Gastrocnemius medialis (tissue), 4 donors: Measurements from ENCODE around the gene RAB17.

Source experiments
- POLR2A ChIP-seq, 2 donors: fragments of 450-650 bp; IDR thresholded peaks; one replicate each; pipeline ENCODE4 v1.6.1; 2017; ENCODE audit warnings: antibody characterized with exemption in 2 of 2, mild to moderate bottlenecking in 2 of 2, moderate library complexity in 2 of 2
- TF ChIP-seq, protein P1 (sequence below), 5 experiments: fragments of 450-650 bp in 3 of 5; fragments of 200-600 bp in 2 of 5; sonication (generic) in 2 of 5; IDR thresholded peaks in 4 of 5; conservative IDR thresholded peaks in 1 of 5; 1 replicate in 4 of 5; 2 replicates in 1 of 5; pipeline ENCODE4 v1.5.1; 2016 to 2019; ENCODE audit warnings: antibody characterized with exemption in 5 of 5, mild to moderate bottlenecking in 3 of 5, moderate library complexity in 3 of 5

DNA sequence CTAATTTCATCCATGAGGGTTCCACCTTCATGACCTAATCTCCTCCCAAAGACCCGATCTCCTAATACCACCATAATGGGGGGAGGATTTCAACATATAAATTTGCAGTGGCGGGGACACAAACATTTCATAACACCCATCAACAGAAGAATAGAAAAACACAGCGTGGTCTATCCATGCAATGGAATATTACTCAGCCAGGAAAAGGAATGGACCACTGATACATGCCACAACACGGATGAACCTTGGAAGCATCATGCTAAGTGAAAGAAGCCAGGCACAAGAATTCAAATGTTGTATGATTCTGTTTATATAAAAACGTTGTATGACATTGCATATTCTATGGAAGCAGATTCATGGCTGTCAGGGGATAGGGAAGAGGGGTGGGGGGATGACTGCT, 21.5 kb downstream of the RAB17 start:
- TF ChIP-seq, protein P1, sequence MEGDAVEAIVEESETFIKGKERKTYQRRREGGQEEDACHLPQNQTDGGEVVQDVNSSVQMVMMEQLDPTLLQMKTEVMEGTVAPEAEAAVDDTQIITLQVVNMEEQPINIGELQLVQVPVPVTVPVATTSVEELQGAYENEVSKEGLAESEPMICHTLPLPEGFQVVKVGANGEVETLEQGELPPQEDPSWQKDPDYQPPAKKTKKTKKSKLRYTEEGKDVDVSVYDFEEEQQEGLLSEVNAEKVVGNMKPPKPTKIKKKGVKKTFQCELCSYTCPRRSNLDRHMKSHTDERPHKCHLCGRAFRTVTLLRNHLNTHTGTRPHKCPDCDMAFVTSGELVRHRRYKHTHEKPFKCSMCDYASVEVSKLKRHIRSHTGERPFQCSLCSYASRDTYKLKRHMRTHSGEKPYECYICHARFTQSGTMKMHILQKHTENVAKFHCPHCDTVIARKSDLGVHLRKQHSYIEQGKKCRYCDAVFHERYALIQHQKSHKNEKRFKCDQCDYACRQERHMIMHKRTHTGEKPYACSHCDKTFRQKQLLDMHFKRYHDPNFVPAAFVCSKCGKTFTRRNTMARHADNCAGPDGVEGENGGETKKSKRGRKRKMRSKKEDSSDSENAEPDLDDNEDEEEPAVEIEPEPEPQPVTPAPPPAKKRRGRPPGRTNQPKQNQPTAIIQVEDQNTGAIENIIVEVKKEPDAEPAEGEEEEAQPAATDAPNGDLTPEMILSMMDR (IDR thresholded peaks at IDR 0.05 in 4 of 5, conservative IDR thresholded peaks at IDR 0.05 in 1 of 5), result no peak
- TF ChIP-seq POLR2A (IDR thresholded peaks at IDR 0.05), result no peak
